ENCODE data around the gene WNT4.

The WNT4 gene

GRCh38 chr1:22163564-22163963 lies 20.7 kb upstream of the WNT4 start:
- Histone ChIP-seq H3F3A (ENCODE audit: insufficient read depth, low read length) (no peaks in the 10 kb centered on the region), H3K79me2 (ENCODE audit: insufficient read depth, low read length) (no peaks in the 10 kb centered on the region), H3K27me3 (ENCODE audit: insufficient read depth, low read length) (0 out of 2 replicates have a peak, but pooled peaks cover 3% of the 10 kb centered on the region), H3K9me2 (ENCODE audit: low read depth, low read length) (no peaks in the 10 kb centered on the region), H3K36me3 (ENCODE audit: insufficient read depth, low read length) (no peaks in the 10 kb centered on the region), H3K4me2 (ENCODE audit: low read length) (no peak overlapping the region), H3K27ac (ENCODE audit: low read depth, low read length, poor library complexity, severe bottlenecking) (no peak overlapping the region), H3K9me3 (ENCODE audit: low read length) (no peaks in the 10 kb centered on the region), H3K4me3 (ENCODE audit: low read depth, low read length, poor library complexity, severe bottlenecking) (no peak overlapping the region), H4K20me1 (ENCODE audit: insufficient read depth, low read length) (no peaks in the 10 kb centered on the region), H3K4me1 (ENCODE audit: insufficient read depth, low read length, severe bottlenecking) (no peaks in the 10 kb centered on the region), H2AFZ (ENCODE audit: low read length) (no peak overlapping the region), H3K9ac (ENCODE audit: low read length) (no peak overlapping the region)
- TF ChIP-seq EZH2 (IDR thresholded peaks at IDR 0.05; ENCODE audit: borderline replicate concordance, low read length) = no peak
- no peak for TF ChIP-seq CTCF (IDR thresholded peaks at IDR 0.05; ENCODE audit: low read length)

GRCh38 chr1:22163137-22163536 lies 20.2 kb upstream of the WNT4 start:
- no peaks in the 10 kb centered on the region for H3F3A ChIP-seq (ENCODE audit: insufficient read depth, low read length)
- H3K27ac ChIP-seq (ENCODE audit: low read depth, low read length, poor library complexity, severe bottlenecking) = no peak overlapping the region
- H2AFZ ChIP-seq (ENCODE audit: low read length) = no peak overlapping the region
- TF ChIP-seq EZH2 (IDR thresholded peaks at IDR 0.05; ENCODE audit: borderline replicate concordance, low read length) (no peak), CTCF (IDR thresholded peaks at IDR 0.05; ENCODE audit: low read length) (no peak)
- no peak overlapping the region for H3K4me2 ChIP-seq (ENCODE audit: low read length)
- H3K4me3 ChIP-seq (ENCODE audit: low read depth, low read length, poor library complexity, severe bottlenecking) = no peak overlapping the region
- no peak overlapping the region for H3K9ac ChIP-seq (ENCODE audit: low read length)
- 0 out of 2 replicates have a peak, but pooled peaks cover 3% of the 10 kb centered on the region for H3K27me3 ChIP-seq (ENCODE audit: insufficient read depth, low read length)
- H3K9me2 ChIP-seq (ENCODE audit: low read depth, low read length) = no peaks in the 10 kb centered on the region
- no peaks in the 10 kb centered on the region for H4K20me1 ChIP-seq (ENCODE audit: insufficient read depth, low read length)
- no peaks in the 10 kb centered on the region for H3K79me2 ChIP-seq (ENCODE audit: insufficient read depth, low read length)
- no peaks in the 10 kb centered on the region for H3K9me3 ChIP-seq (ENCODE audit: low read length)
- no peaks in the 10 kb centered on the region for H3K36me3 ChIP-seq (ENCODE audit: insufficient read depth, low read length)
- no peaks in the 10 kb centered on the region for H3K4me1 ChIP-seq (ENCODE audit: insufficient read depth, low read length, severe bottlenecking)

GRCh38 chr1:22159891-22160290 lies 17.0 kb upstream of the WNT4 start:
- Histone ChIP-seq H3K9me3 (ENCODE audit: low read length) (no peaks in the 10 kb centered on the region), H3K4me2 (ENCODE audit: low read length) (no peak overlapping the region)

More at GRCh38 chr1:22159891-22160290, 17.0 kb upstream of the WNT4 start:
- Histone ChIP-seq H3K27me3 (ENCODE audit: insufficient read depth, low read length) (0 out of 2 replicates have a peak, but pooled peaks cover 3% of the 10 kb centered on the region), H3K9ac (ENCODE audit: low read length) (no peak overlapping the region), H3K27ac (ENCODE audit: low read depth, low read length, poor library complexity, severe bottlenecking) (no peak overlapping the region), H3K79me2 (ENCODE audit: insufficient read depth, low read length) (no peaks in the 10 kb centered on the region), H3F3A (ENCODE audit: insufficient read depth, low read length) (no peaks in the 10 kb centered on the region), H3K9me2 (ENCODE audit: low read depth, low read length) (no peaks in the 10 kb centered on the region), H3K4me1 (ENCODE audit: insufficient read depth, low read length, severe bottlenecking) (no peaks in the 10 kb centered on the region), H4K20me1 (ENCODE audit: insufficient read depth, low read length) (no peaks in the 10 kb centered on the region), H3K4me3 (ENCODE audit: low read depth, low read length, poor library complexity, severe bottlenecking) (no peak overlapping the region), H3K36me3 (ENCODE audit: insufficient read depth, low read length) (no peaks in the 10 kb centered on the region), H2AFZ (ENCODE audit: low read length) (no peak overlapping the region)
- TF ChIP-seq EZH2 (IDR thresholded peaks at IDR 0.05; ENCODE audit: borderline replicate concordance, low read length) (no peak), CTCF (IDR thresholded peaks at IDR 0.05; ENCODE audit: low read length) (no peak)

Measured in OCI-LY1 (cell line).